OCI-LY3 (cell line): ENCODE measurements around the gene RAB8B.

Experiments
- H2AFZ ChIP-seq: fragments of 200-600, 300-600 bp; shearing (Covaris generic); 2 replicates; pipeline ENCODE4 v1.6.0; 2014; ENCODE audit warnings: antibody characterized with exemption, low read depth, low read length
- H3K27ac ChIP-seq: fragments of 200-600, 300-600 bp; sonication (generic); 2 replicates; pipeline ENCODE4 v1.5.1; 2014; ENCODE audit warnings: mild to moderate bottlenecking, low read length, moderate library complexity, mixed read lengths
- H3K27me3 ChIP-seq: fragments of 200-600, 300-600 bp; sonication (generic); 2 replicates; pipeline ENCODE4 v1.6.1; 2014; ENCODE audit warnings: low read depth, low read length, mixed read lengths
- H3K36me3 ChIP-seq: fragments of 200-600, 300-600 bp; sonication (generic); replicated peaks from 2 replicates; pipeline ENCODE3; 2014; ENCODE audit warnings: low read depth, low read length, mixed read lengths
- H3K4me1 ChIP-seq: fragments of 300-600, 200-600 bp; sonication (generic); 2 replicates; pipeline ENCODE4 v1.6.1; 2014; ENCODE audit warnings: low read length, mixed read lengths
- H3K4me2 ChIP-seq: fragments of 200-600, 300-600 bp; sonication (generic); 2 replicates; pipeline ENCODE4 v1.6.1; 2014; ENCODE audit warnings: low read length, mixed read lengths
- H3K4me3 ChIP-seq: fragments of 300-600, 200-600 bp; sonication (generic); 2 replicates; pipeline ENCODE4 v1.5.1; 2014; ENCODE audit warnings: antibody characterized with exemption, mild to moderate bottlenecking, low read length, moderate library complexity
- H3K79me2 ChIP-seq: fragments of 300-600, 200-600 bp; shearing (Covaris generic); 2 replicates; pipeline ENCODE4 v1.6.1; 2014; ENCODE audit warnings: mild to moderate bottlenecking, low read length, mixed read lengths
- H3K9ac ChIP-seq: fragments of 300-600, 200-600 bp; shearing (Covaris generic); 2 replicates; pipeline ENCODE4 v1.6.0; 2014; ENCODE audit warnings: mild to moderate bottlenecking, low read length, moderate library complexity
- H3K9me3 ChIP-seq: fragments of 200-600, 300-600 bp; shearing (Covaris generic); 2 replicates; pipeline ENCODE4 v1.6.1; 2014; ENCODE audit warnings: low read length, mixed read lengths; ENCODE audit not compliant: insufficient read depth
- H4K20me1 ChIP-seq: fragments of 200-600, 300-600 bp; sonication (generic); 2 replicates; pipeline ENCODE4 v1.6.1; 2016; ENCODE audit warnings: low read length, mixed read lengths; ENCODE audit not compliant: insufficient read depth
- CTCF ChIP-seq: fragments of 200-600, 300-600 bp; sonication (generic); IDR thresholded peaks from 2 replicates; pipeline ENCODE4 v1.5.1; 2014; ENCODE audit warnings: antibody characterized with exemption, low read length, low read depth
- EZH2phosphoT487 ChIP-seq: fragments of 200-600 bp; shearing (Covaris generic); IDR thresholded peaks from 2 replicates; pipeline ENCODE4 v1.6.1; 2018; ENCODE audit warnings: antibody characterized with exemption, mixed run types, low read depth

The RAB8B gene

GRCh38 chr15:63299943-63300575 is 110.7 kb downstream of the RAB8B start:
- H3K4me2 ChIP-seq: no peak overlapping the region
- no peak overlapping the region for H3K9ac ChIP-seq
- no peaks in the 10 kb centered on the region for H4K20me1 ChIP-seq
- H3K36me3 ChIP-seq: no peaks in the 10 kb centered on the region
- no peaks in the 10 kb centered on the region for H3K27me3 ChIP-seq
- no peaks in the 10 kb centered on the region for H3K79me2 ChIP-seq
- no peak overlapping the region for H3K4me3 ChIP-seq
- H3K27ac ChIP-seq: no peak overlapping the region
- peaks cover 8% of the 10 kb centered on the region for H3K4me1 ChIP-seq
- H3K9me3 ChIP-seq: no peaks in the 10 kb centered on the region
- no peak overlapping the region for H2AFZ ChIP-seq
- TF ChIP-seq CTCF (no peak), EZH2phosphoT487 (no peak)

- TF ChIP-seq CTCF: no peak
- TF ChIP-seq EZH2phosphoT487: no peak
- H3K9ac ChIP-seq: no peak overlapping the region
- H3K4me2 ChIP-seq: no peak overlapping the region
- peaks cover 4% of the 10 kb centered on the region for H3K36me3 ChIP-seq
- no peak overlapping the region for H3K27ac ChIP-seq
- H3K4me3 ChIP-seq: no peak overlapping the region
- no peaks in the 10 kb centered on the region for H3K9me3 ChIP-seq
- H4K20me1 ChIP-seq: no peaks in the 10 kb centered on the region
- H3K79me2 ChIP-seq: no peaks in the 10 kb centered on the region
- no peak overlapping the region for H2AFZ ChIP-seq
- H3K27me3 ChIP-seq: no peaks in the 10 kb centered on the region
- H3K4me1 ChIP-seq: peaks cover 8% of the 10 kb centered on the region
Measured at GRCh38 chr15:63301088-63301487, 111.7 kb downstream of the RAB8B start.

GRCh38 chr15:63305260-63305659 is 115.9 kb downstream of the RAB8B start:
- H3K4me3 ChIP-seq: no peak overlapping the region
- no peak for TF ChIP-seq EZH2phosphoT487
- TF ChIP-seq CTCF: no peak

GRCh38 chr15:63306492-63307073 is 117.2 kb downstream of the RAB8B start:
- no peak overlapping the region for H3K4me2 ChIP-seq
- H2AFZ ChIP-seq: no peak overlapping the region
- H3K9ac ChIP-seq: no peak overlapping the region
- H4K20me1 ChIP-seq: no peaks in the 10 kb centered on the region
- H3K36me3 ChIP-seq: peaks cover 4% of the 10 kb centered on the region
- H3K27me3 ChIP-seq: no peaks in the 10 kb centered on the region
- H3K4me3 ChIP-seq: no peak overlapping the region
- H3K4me1 ChIP-seq: no peaks in the 10 kb centered on the region
- TF ChIP-seq CTCF (no peak), EZH2phosphoT487 (no peak)
- no peak overlapping the region for H3K27ac ChIP-seq
- no peaks in the 10 kb centered on the region for H3K79me2 ChIP-seq
- H3K9me3 ChIP-seq: no peaks in the 10 kb centered on the region

More at GRCh38 chr15:63305260-63305659, 115.9 kb downstream of the RAB8B start:
- no peaks in the 10 kb centered on the region for H3K9me3 ChIP-seq
- H3K27ac ChIP-seq: no peak overlapping the region
- no peak overlapping the region for H3K9ac ChIP-seq
- no peaks in the 10 kb centered on the region for H3K27me3 ChIP-seq
- no peaks in the 10 kb centered on the region for H4K20me1 ChIP-seq
- peaks cover 8% of the 10 kb centered on the region for H3K4me1 ChIP-seq
- peaks cover 4% of the 10 kb centered on the region for H3K36me3 ChIP-seq
- no peak overlapping the region for H3K4me2 ChIP-seq
- H2AFZ ChIP-seq: no peak overlapping the region
- no peaks in the 10 kb centered on the region for H3K79me2 ChIP-seq
